ENCODE results near the gene PYCR2.

DNA sequence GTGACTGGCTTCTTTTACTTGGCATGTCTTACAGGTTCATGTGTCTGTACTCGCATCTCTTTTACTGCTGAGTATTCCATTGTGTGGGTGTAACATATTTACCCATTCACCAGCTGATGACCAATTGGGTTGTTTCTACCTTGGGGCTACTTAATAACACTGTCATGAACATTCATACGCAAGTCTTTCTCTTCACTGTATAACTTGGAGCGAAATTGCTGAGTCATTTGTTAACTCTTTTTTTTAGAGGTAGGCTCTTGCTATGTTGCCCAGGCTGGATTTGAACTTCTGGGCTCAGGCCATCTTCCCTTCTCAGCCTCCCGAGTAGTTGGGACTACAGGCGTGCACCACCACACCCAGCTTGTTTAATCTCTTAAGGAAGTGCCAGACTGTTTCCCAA lies 6.5 kb downstream of the PYCR2 start:
- no peak for TF ChIP-seq CTCF (IDR thresholded peaks at IDR 0.05)
- no peak for TF ChIP-seq POLR2A (IDR thresholded peaks at IDR 0.05)

Data from body of pancreas (tissue), 4 donors.